Activated CD4-positive, alpha-beta T cell treated with anti-CD3 and anti-CD28 coated beads for 48 hours (primary cell): ENCODE results near the gene HPCAL1.

Experiments used
- DNase-seq: peaks from one replicate; pipeline ENCODE4 v3.0.0-alpha.2; 2020

HPCAL1 gene

GRCh38 chr2:10304458-10305253, 2.0 kb downstream of the HPCAL1 start:
- DNase-seq: no peak

GRCh38 chr2:10305254-10305635, 2.5 kb downstream of the HPCAL1 start:
- DNase-seq: peak; percentile 71

GRCh38 chr2:10305715-10306114, 3.0 kb downstream of the HPCAL1 start:
- DNase-seq: peak; percentile 74

- DNase-seq: no peak
These were observed 4.3 kb downstream of the HPCAL1 start for GRCh38 chr2:10306901-10307463.

GRCh38 chr2:10307561-10308156, 5.0 kb downstream of the HPCAL1 start:
- no peak for DNase-seq

- no peak for DNase-seq
These were observed 6.2 kb downstream of the HPCAL1 start for GRCh38 chr2:10308866-10309265.

GRCh38 chr2:10309286-10309685, 6.6 kb downstream of the HPCAL1 start:
- no peak for DNase-seq

GRCh38 chr2:10310309-10310888, 7.7 kb downstream of the HPCAL1 start:
- DNase-seq: no peak

GRCh38 chr2:10311736-10312135, 9.0 kb downstream of the HPCAL1 start:
- DNase-seq: no peak

GRCh38 chr2:10312437-10312957, 9.8 kb downstream of the HPCAL1 start:
- no peak for DNase-seq

- DNase-seq: no peak
These were observed 13.6 kb downstream of the HPCAL1 start for GRCh38 chr2:10316336-10316735.

GRCh38 chr2:10316860-10317259, 14.2 kb downstream of the HPCAL1 start:
- DNase-seq: no peak

GRCh38 chr2:10317646-10318045, 14.9 kb downstream of the HPCAL1 start:
- no peak for DNase-seq

- DNase-seq: no peak
These were observed 15.6 kb downstream of the HPCAL1 start for GRCh38 chr2:10318345-10318744.

GRCh38 chr2:10319892-10320574, 17.3 kb downstream of the HPCAL1 start:
- no peak for DNase-seq

GRCh38 chr2:10320575-10320931, 17.8 kb downstream of the HPCAL1 start:
- DNase-seq: no peak

GRCh38 chr2:10320933-10321332, 18.2 kb downstream of the HPCAL1 start:
- no peak for DNase-seq

GRCh38 chr2:10321622-10322021, 18.9 kb downstream of the HPCAL1 start:
- DNase-seq: no peak

- DNase-seq: no peak
These were observed 19.8 kb downstream of the HPCAL1 start for GRCh38 chr2:10322481-10322880.

- DNase-seq: no peak
These were observed 20.3 kb downstream of the HPCAL1 start for GRCh38 chr2:10322973-10323372.

- no peak for DNase-seq
These were observed 20.8 kb downstream of the HPCAL1 start for GRCh38 chr2:10323535-10323934.

GRCh38 chr2:10324095-10324832, 21.6 kb downstream of the HPCAL1 start:
- no peak for DNase-seq
